Stimulated activated CD8-positive, alpha-beta memory T cell treated with anti-CD3 and anti-CD28 coated beads, Interleukin-12 subunit alpha, Interleukin-12 subunit beta, amount 100 ng/mL, for 24 hours (primary cell): Measurements from ENCODE around the gene ALDH9A1.
"Not testable (repeated sequence)": the region's sequence is repeated elsewhere in the genome, so short reads cannot be mapped to it uniquely, and the experiment has no call there.

ENCODE experiments used
- DNase-seq: peaks from one replicate; pipeline ENCODE4 v3.0.0-alpha.2; 2020; ENCODE audit errors: extremely low read depth

The ALDH9A1 gene

GRCh38 chr1:165645654-165646366, 52.6 kb downstream of the ALDH9A1 start:
- no peak for DNase-seq

GRCh38 chr1:165644064-165644735, 54.2 kb downstream of the ALDH9A1 start:
- DNase-seq: no peak

GRCh38 chr1:165641231-165641987, 57.0 kb downstream of the ALDH9A1 start:
- no peak for DNase-seq

- no peak for DNase-seq
Measured at GRCh38 chr1:165639821-165640623, 58.3 kb downstream of the ALDH9A1 start.

- not testable (repeated sequence) for DNase-seq
Measured at GRCh38 chr1:165638211-165638610, 60.2 kb downstream of the ALDH9A1 start.

- no peak for DNase-seq
Measured at GRCh38 chr1:165637427-165637826, 60.9 kb downstream of the ALDH9A1 start.

- no peak for DNase-seq
Measured at GRCh38 chr1:165635823-165636222, 62.5 kb downstream of the ALDH9A1 start.

- no peak for DNase-seq
Measured at GRCh38 chr1:165635329-165635728, 63.0 kb downstream of the ALDH9A1 start.

GRCh38 chr1:165634154-165634921, 64.0 kb downstream of the ALDH9A1 start:
- DNase-seq: no peak

GRCh38 chr1:165633614-165634013, 64.7 kb downstream of the ALDH9A1 start:
- no peak for DNase-seq

- DNase-seq: no peak
Measured at GRCh38 chr1:165632491-165632890, 65.9 kb downstream of the ALDH9A1 start.

GRCh38 chr1:165632152-165632469, 66.3 kb downstream of the ALDH9A1 start:
- no peak for DNase-seq

GRCh38 chr1:165631342-165632151, 66.8 kb downstream of the ALDH9A1 start:
- DNase-seq: no peak

GRCh38 chr1:165630629-165631341, 67.6 kb downstream of the ALDH9A1 start, which contains the start of gene MGST3:
Gene MGST3 (plus strand): TSS chr1:165631234. CDS start chr1:165649848, 18,614 bp downstream.
- DNase-seq: peak; percentile 89

- no peak for DNase-seq
Measured at GRCh38 chr1:165629848-165630628, 68.3 kb downstream of the ALDH9A1 start.

GRCh38 chr1:165629151-165629550, 69.2 kb downstream of the ALDH9A1 start:
- no peak for DNase-seq

- DNase-seq: no peak
Measured at GRCh38 chr1:165628147-165628822, 70.1 kb downstream of the ALDH9A1 start.

- no peak for DNase-seq
Measured at GRCh38 chr1:165624441-165624840, 73.9 kb downstream of the ALDH9A1 start.
